Activated B cell treated with CpG ODN at 0.5 μM for 24 hours (primary cell): Measurements from ENCODE around the gene RBFOX2. TPM values are rescaled to one million over a fixed set of nuclear protein-coding genes. Genes with fewer than 3 reads are reported as not detected.

Source experiments
- ATAC-seq: fragments of 200-7000 bp; cut with Tn5 transposase; one replicate; pipeline ENCODE4 v1.10.0; 2021; ENCODE audit warnings: low read depth, mild to moderate bottlenecking, moderate library complexity
- CTCF ChIA-PET: fragments of 350-600 bp; sonication (Branson Sonifier 250); formaldehyde crosslinking; loops from one replicate; lab custom pipeline; 2021; ENCODE audit warnings: antibody characterized with exemption; lab: Charles Lee
- POLR2A ChIA-PET: fragments of 350-600 bp; sonication (Branson Sonifier 250); formaldehyde crosslinking; loops from one replicate; lab custom pipeline; 2021; ENCODE audit warnings: antibody characterized with exemption; lab: Charles Lee
- DNase-seq: peaks from one replicate; pipeline ENCODE4 v3.0.0; 2022
- H3K27ac Mint-ChIP-seq: one replicate; pipeline ENCODE4 v1.8.0; 2020; ENCODE audit warnings: mixed read lengths
- H3K27me3 Mint-ChIP-seq: one replicate; pipeline ENCODE4 v1.8.0; 2021; ENCODE audit warnings: mixed read lengths
- H3K36me3 Mint-ChIP-seq: one replicate; pipeline ENCODE4 v1.8.0; 2021; ENCODE audit warnings: low read depth, mixed read lengths
- H3K4me1 Mint-ChIP-seq: one replicate; pipeline ENCODE4 v1.8.0; 2021; ENCODE audit warnings: mixed read lengths
- H3K4me3 Mint-ChIP-seq: one replicate; pipeline ENCODE4 v1.8.0; 2020; ENCODE audit warnings: mild to moderate bottlenecking, mixed read lengths
- H3K9me3 Mint-ChIP-seq: one replicate; pipeline ENCODE4 v1.8.0; 2020; ENCODE audit warnings: mixed read lengths
- intact Hi-C: fragments of 100-400 bp; cut with micrococcal nuclease; formaldehyde crosslinking; loops from one replicate; pipeline ENCODE4 v1.15.1; 2024
- total RNA-seq: library from RNA; stranded (reverse); gene quantifications from 2 replicates; pipeline ENCODE4 v1.2.3, GENCODE V29; 2022
- TF ChIP-seq, protein P1 (sequence below): fragments of 200-600 bp; IDR thresholded peaks from one replicate; pipeline ENCODE4 v1.8.0; 2022; ENCODE audit warnings: antibody characterized with exemption, mild to moderate bottlenecking

The RBFOX2 gene
- total RNA-seq, 1 donor from 2014 or later = not detected

DNA sequence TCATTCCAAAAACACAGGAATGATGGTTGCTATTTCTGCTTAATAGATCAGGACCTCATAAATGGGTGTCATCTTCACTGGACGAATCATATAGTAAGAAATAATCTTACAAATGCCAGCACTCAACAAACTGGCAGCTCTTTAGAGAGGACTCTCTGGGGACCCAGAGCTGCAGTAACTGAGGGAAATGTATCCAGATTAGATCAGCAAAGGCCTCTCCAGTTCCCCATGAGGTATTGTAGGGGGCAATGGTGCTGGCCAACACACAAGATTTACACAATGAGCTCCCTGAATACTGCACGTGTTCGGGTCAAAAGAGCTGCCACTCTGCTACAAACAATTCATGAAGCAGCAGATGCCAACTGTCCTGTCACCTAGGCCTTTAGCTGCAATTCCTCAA, 110.2 kb downstream of the RBFOX2 start:
- H3K27ac Mint-ChIP-seq = no peak overlapping the region
- H3K27me3 Mint-ChIP-seq = peaks cover 15% of the 10 kb centered on the region
- no peaks in the 10 kb centered on the region for H3K36me3 Mint-ChIP-seq
- no peaks in the 10 kb centered on the region for H3K9me3 Mint-ChIP-seq
- no peak for ATAC-seq
- H3K4me1 Mint-ChIP-seq = peaks cover 13% of the 10 kb centered on the region
- CTCF ChIA-PET = no interaction called here
- H3K4me3 Mint-ChIP-seq = no peak overlapping the region
- POLR2A ChIA-PET = no interaction called here
- TF ChIP-seq, protein P1, sequence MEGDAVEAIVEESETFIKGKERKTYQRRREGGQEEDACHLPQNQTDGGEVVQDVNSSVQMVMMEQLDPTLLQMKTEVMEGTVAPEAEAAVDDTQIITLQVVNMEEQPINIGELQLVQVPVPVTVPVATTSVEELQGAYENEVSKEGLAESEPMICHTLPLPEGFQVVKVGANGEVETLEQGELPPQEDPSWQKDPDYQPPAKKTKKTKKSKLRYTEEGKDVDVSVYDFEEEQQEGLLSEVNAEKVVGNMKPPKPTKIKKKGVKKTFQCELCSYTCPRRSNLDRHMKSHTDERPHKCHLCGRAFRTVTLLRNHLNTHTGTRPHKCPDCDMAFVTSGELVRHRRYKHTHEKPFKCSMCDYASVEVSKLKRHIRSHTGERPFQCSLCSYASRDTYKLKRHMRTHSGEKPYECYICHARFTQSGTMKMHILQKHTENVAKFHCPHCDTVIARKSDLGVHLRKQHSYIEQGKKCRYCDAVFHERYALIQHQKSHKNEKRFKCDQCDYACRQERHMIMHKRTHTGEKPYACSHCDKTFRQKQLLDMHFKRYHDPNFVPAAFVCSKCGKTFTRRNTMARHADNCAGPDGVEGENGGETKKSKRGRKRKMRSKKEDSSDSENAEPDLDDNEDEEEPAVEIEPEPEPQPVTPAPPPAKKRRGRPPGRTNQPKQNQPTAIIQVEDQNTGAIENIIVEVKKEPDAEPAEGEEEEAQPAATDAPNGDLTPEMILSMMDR = no peak
- intact Hi-C loops = no loop called here
- no peak for DNase-seq

DNA sequence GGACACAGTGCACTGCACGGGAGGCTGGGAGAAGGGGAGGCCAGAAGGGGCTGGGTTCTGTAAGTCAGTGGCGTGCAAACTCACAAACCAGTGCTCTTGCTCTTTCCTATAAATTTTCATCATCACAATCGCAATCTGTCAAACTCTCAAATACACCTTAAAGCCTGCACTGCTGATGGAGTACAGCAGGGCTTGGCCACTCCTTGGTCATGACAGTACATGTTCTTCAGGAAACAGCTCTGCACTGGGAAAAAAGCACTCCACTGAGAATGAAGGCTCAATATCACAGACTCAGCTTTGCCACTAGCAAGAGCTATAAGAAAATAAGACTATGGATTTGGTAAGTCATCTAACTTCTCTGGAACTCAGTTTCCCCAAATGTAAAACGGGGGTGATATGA, 111.0 kb downstream of the RBFOX2 start:
- intact Hi-C loops = no loop called here
- no peak overlapping the region for H3K4me3 Mint-ChIP-seq
- peaks cover 13% of the 10 kb centered on the region for H3K4me1 Mint-ChIP-seq
- no peaks in the 10 kb centered on the region for H3K9me3 Mint-ChIP-seq
- no peak overlapping the region for H3K27ac Mint-ChIP-seq
- ChIA-PET CTCF (no interaction called here), POLR2A (no interaction called here)
- H3K36me3 Mint-ChIP-seq = no peaks in the 10 kb centered on the region
- peaks cover 15% of the 10 kb centered on the region for H3K27me3 Mint-ChIP-seq
- DNase-seq (no peak), ATAC-seq (no peak)
- TF ChIP-seq, protein P1 = no peak

DNA sequence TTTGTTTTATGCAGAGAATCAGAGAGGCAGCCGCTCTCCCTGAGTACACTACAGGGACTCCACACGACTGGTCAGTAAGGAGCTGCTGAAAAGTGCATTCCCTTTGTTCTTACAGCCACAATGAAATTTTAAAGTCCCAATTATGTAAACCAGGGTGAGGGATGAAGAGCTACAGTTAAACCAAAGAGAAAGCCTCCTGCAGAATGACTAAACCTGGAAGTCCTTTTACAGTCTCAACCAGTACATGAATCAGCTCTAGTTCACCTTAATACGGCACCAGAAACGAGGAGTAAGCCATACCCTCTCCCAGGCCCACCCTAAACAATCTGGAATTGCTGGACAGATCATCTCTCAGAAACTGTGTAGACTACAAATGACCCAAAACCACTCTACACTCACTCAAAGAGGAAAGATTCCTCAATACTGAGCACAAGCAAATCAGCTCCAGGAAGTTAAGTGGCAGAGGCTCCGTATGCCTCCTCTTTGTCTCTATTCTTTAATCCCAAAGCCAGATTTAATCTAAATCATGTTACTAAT, 113.1 kb downstream of the RBFOX2 start:
- Mint-ChIP-seq H3K9me3 (no peaks in the 10 kb centered on the region), H3K36me3 (no peaks in the 10 kb centered on the region), H3K27ac (no peak overlapping the region), H3K4me1 (peaks cover 13% of the 10 kb centered on the region), H3K4me3 (no peak overlapping the region), H3K27me3 (peaks cover 15% of the 10 kb centered on the region)
- ChIA-PET POLR2A (no interaction called here), CTCF (interaction anchor here (1.4 kb wide), 1 partner anchor 150 kb away, joined by 3 read pairs; no protein-coding TSS in a partner anchor)
- intact Hi-C loops = no loop called here
- TF ChIP-seq, protein P1 = no peak
- DNase-seq (no peak), ATAC-seq (no peak)

DNA sequence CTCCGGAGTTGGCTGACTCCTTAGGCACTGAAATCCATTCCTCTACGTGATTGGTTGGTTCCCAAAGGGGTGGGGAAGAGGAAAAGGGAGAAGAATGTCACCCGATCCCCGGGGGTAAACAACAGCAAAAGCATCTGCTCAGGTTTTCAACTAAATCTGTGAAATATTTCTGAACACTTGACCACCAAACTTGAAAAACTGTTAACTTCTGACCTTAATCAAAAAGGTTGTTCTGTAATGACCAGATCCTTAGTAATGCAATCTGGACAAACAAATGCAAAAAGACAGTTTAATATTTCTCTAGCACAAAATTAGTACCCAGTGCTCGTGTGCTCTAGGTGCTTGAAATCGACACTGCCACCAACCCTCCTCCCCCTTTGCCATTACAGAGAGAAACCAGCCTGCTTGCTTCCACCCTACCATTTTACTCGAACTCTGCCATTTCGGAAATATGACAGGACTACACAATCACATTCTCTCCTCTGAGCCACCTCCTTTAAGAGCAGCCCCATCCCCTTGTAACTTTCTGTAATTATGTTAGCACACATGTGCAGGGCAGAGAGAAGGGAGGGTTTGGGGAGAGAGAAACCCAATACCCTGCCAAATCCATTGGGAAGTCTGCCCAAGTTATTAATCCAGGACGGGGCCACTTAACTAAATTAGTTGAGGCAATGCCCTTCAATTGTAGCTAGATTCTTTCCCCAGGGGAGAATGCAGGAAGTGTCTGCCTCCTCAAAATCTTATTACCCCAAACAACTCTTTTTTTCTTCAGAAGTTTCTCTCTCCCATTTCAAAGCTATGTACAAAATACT, 113.8 kb downstream of the RBFOX2 start:
- H3K36me3 Mint-ChIP-seq = no peaks in the 10 kb centered on the region
- H3K9me3 Mint-ChIP-seq = no peaks in the 10 kb centered on the region
- DNase-seq (no peak), ATAC-seq (no peak)
- H3K4me3 Mint-ChIP-seq = no peak overlapping the region
- peaks cover 13% of the 10 kb centered on the region for H3K4me1 Mint-ChIP-seq
- no peak overlapping the region for H3K27ac Mint-ChIP-seq
- H3K27me3 Mint-ChIP-seq = peaks cover 15% of the 10 kb centered on the region
- TF ChIP-seq, protein P1 = no peak
- ChIA-PET POLR2A (no interaction called here), CTCF (no interaction called here)
- intact Hi-C loops = no loop called here

DNA sequence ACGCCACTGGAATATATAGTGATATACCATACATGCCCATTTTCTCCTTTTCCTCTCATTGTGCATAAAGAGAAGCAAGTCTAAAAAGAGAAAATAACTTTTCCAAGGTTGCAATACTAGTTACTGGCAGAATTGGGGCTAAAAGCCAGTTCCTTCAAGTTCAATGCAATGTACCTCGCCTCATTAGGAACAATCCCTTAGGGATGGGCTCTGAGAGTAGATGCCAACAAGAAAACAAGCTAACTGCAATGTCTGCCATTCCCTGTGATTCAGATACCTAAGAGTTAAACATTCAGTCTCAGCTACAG, 114.3 kb downstream of the RBFOX2 start:
- H3K27ac Mint-ChIP-seq = no peak overlapping the region
- CTCF ChIA-PET = no interaction called here
- DNase-seq = no peak
- H3K36me3 Mint-ChIP-seq = no peaks in the 10 kb centered on the region
- TF ChIP-seq, protein P1 = no peak
- POLR2A ChIA-PET = no interaction called here
- H3K27me3 Mint-ChIP-seq = peaks cover 15% of the 10 kb centered on the region
- no peak overlapping the region for H3K4me3 Mint-ChIP-seq
- no peak for ATAC-seq
- H3K4me1 Mint-ChIP-seq = peaks cover 13% of the 10 kb centered on the region
- H3K9me3 Mint-ChIP-seq = no peaks in the 10 kb centered on the region
- intact Hi-C loops = no loop called here
